Measurements from ENCODE around the gene CYBA. TPM values are rescaled to one million over a fixed set of nuclear protein-coding genes. Genes with fewer than 3 reads are reported as not detected.

The CYBA gene
- total RNA-seq, 1 donor from 2014 or later = 188 TPM

DNA sequence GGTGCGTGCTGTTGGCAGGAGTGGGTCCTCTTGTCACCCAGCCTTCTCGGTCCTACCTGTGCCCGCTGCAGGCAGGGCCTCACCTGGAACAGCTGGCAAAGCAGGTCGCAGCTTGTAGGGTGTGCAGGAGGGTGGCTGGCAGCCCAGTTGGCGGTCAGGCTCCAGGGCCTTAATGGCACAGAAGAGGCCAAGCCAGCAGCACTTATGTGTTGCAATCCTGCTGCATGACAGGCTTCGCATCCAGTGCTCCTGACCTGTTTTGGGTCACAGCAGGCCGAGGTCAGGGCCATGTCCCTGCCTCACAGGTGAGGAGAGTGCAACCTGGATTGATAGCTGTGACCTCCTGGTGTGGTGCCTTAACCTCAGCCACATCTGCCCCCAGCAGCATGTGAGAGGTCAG is 48.8 kb downstream of the CYBA start:
- intact Hi-C loops (cut with DNase I) = no loop called here
- Histone ChIP-seq H3K36me3 (peaks cover 0 to 77% of the 10 kb centered on the region in 2 donors), H3K27me3 (no peaks in the 10 kb centered on the region), H3K9me3 (no peaks in the 10 kb centered on the region), H3K27ac (no peak overlapping the region), H3K4me3 (no peak overlapping the region), H3K4me1 (peaks cover 5% of the 10 kb centered on the region)
- TF ChIP-seq, protein P1, sequence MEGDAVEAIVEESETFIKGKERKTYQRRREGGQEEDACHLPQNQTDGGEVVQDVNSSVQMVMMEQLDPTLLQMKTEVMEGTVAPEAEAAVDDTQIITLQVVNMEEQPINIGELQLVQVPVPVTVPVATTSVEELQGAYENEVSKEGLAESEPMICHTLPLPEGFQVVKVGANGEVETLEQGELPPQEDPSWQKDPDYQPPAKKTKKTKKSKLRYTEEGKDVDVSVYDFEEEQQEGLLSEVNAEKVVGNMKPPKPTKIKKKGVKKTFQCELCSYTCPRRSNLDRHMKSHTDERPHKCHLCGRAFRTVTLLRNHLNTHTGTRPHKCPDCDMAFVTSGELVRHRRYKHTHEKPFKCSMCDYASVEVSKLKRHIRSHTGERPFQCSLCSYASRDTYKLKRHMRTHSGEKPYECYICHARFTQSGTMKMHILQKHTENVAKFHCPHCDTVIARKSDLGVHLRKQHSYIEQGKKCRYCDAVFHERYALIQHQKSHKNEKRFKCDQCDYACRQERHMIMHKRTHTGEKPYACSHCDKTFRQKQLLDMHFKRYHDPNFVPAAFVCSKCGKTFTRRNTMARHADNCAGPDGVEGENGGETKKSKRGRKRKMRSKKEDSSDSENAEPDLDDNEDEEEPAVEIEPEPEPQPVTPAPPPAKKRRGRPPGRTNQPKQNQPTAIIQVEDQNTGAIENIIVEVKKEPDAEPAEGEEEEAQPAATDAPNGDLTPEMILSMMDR (IDR thresholded peaks at IDR 0.05) = no peak
- TF ChIP-seq POLR2AphosphoS5 (IDR thresholded peaks at IDR 0.05; ENCODE audit: insufficient read depth in 1 of 2, low read depth in 1 of 2) = no peak
- TF ChIP-seq POLR2A (IDR thresholded peaks at IDR 0.05) = no peak
- no peak for DNase-seq (ENCODE audit: extremely low spot score in 2 of 2)

DNA sequence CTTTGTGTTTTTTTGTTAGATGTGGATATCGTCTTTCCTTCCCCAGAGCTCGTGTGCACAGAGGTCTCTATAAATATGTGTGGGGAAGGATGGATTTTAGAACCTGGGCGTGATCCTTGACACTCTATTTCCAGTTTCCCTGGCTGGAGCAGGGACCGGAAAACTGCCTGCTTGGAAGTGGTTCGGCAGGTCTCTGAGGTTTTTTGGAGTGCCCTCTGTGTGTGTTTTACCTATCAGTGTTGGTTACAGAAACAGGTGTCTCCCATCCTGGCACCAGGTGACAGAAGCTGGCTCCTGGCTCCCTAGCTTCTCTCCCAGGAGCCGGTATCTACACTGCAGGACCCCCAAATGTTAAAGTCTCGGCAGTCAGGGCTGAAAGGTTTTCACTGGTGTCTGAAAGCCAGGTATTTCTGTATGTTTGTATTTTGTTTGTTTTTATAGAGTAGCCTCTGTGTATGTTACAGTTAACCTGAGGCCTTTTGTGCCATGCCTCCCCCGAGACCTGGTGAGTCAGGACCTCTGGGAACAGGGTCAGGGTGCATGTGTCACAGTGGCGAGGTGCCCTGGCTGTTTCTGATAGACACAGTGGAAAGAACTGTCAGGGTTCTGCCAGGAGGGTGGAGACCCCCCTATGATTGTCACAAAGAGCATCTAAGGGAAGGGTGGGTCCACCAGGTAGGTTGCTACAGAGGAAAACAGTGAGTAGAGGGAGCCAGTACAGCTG is 49.4 kb downstream of the CYBA start:
- Histone ChIP-seq H3K27me3 (no peaks in the 10 kb centered on the region), H3K36me3 (peaks cover 0 to 71% of the 10 kb centered on the region in 2 donors), H3K4me1 (peaks cover 5% of the 10 kb centered on the region), H3K4me3 (no peak overlapping the region), H3K27ac (no peak overlapping the region), H3K9me3 (no peaks in the 10 kb centered on the region)
- intact Hi-C loops (cut with DNase I) = no loop called here
- DNase-seq (ENCODE audit: extremely low spot score in 2 of 2) = no peak
- no peak for TF ChIP-seq POLR2A (IDR thresholded peaks at IDR 0.05)
- TF ChIP-seq POLR2AphosphoS5 (IDR thresholded peaks at IDR 0.05; ENCODE audit: insufficient read depth in 1 of 2, low read depth in 1 of 2) = no peak
- TF ChIP-seq, protein P1 (IDR thresholded peaks at IDR 0.05) = no peak

DNA sequence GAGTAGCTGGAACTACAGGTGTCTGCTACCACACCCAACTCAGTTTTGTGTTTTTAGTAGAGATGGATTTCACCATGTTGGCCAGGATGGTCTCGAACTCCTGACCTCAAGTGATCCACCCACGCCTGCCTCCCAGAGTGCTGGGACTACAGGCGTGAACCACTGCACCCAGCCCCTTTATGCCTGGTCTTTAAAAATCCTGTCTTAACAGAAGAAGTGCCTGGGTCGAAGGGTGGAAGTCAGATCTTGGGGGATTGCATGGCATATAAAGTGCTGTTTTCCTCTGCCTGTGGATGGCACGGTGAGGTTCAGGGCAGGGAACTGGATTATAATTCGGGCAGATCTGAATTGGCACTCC is 50.3 kb downstream of the CYBA start:
- no peak for TF ChIP-seq POLR2A (IDR thresholded peaks at IDR 0.05)
- no peak for TF ChIP-seq POLR2AphosphoS5 (IDR thresholded peaks at IDR 0.05; ENCODE audit: insufficient read depth in 1 of 2, low read depth in 1 of 2)
- TF ChIP-seq, protein P1 (IDR thresholded peaks at IDR 0.05) = no peak
- Histone ChIP-seq H3K9me3 (no peaks in the 10 kb centered on the region), H3K4me3 (no peak overlapping the region), H3K4me1 (peaks cover 5% of the 10 kb centered on the region), H3K27ac (no peak overlapping the region), H3K36me3 (peaks cover 0 to 62% of the 10 kb centered on the region in 2 donors), H3K27me3 (no peaks in the 10 kb centered on the region)
- DNase-seq (ENCODE audit: extremely low spot score in 2 of 2) = no peak
- intact Hi-C loops (cut with DNase I) = no loop called here

DNA sequence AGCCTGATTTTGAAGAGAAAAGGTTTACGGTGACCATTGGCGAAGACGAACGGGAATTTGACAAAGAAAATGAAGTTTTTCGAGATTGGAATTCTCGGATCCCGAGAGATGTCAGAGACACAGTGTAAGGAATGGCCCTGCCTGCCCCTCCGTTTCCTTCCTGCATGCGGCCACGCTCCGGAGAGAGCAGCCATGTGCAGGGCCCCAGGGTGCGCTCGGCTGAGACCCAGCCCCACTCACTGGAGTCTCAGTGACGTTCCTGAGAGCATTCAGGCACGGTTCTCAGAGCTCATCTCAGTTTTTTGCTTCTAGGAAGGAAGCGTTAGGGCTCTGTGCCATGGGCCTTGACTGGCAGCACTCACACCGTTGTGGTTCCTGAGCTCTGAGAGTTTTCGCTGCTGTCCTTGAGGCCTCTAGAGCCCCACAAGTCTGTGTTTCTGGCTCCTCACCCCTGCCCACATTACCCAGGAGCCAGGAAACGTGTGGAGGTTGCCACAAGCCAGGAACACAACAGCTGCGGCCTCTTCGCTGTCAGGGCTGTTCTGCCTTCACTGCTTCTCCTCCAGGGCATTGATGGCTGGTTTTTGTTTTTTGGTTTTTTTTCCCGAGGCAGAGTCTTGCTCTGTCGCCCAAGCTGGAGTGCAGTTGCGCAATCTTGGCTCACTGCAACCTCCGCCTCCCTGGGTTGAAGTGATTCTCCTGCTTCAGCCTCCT is 50.9 kb downstream of the CYBA start:
- TF ChIP-seq POLR2AphosphoS5 (IDR thresholded peaks at IDR 0.05; ENCODE audit: insufficient read depth in 1 of 2, low read depth in 1 of 2) = no peak
- TF ChIP-seq POLR2A (IDR thresholded peaks at IDR 0.05) = no peak
- TF ChIP-seq, protein P1 (IDR thresholded peaks at IDR 0.05) = no peak
- no peaks in the 10 kb centered on the region for H3K27me3 ChIP-seq
- no peak overlapping the region for H3K27ac ChIP-seq
- intact Hi-C loops (cut with DNase I) = no loop called here
- no peak for DNase-seq (ENCODE audit: extremely low spot score in 2 of 2)
- H3K4me3 ChIP-seq = no peak overlapping the region
- H3K9me3 ChIP-seq = no peaks in the 10 kb centered on the region
- peaks cover 0 to 56% of the 10 kb centered on the region in 2 donors for H3K36me3 ChIP-seq
- peaks cover 5% of the 10 kb centered on the region for H3K4me1 ChIP-seq
